BLaER1 treated with 17β-estradiol and CSF1 and Interleukin-3, amounts not matched to agents 10 nM and 100 nM (cell line): ENCODE measurements around the gene PSMB2.

Experiments
- H3K27ac ChIP-seq, 11 experiments: shearing (Covaris generic); formaldehyde crosslinking; 2 replicates each; pipeline ENCODE4 v1.8.1; 2022
- H3K27me3 ChIP-seq, 11 experiments: shearing (Covaris generic); formaldehyde crosslinking; 2 replicates each; pipeline ENCODE4 v1.8.1; 2022
- H3K36me3 ChIP-seq, 11 experiments: shearing (Covaris generic); formaldehyde crosslinking; 2 replicates each; pipeline ENCODE4 v1.8.1; 2022
- H3K4me1 ChIP-seq, 10 experiments: shearing (Covaris generic); formaldehyde crosslinking; 2 replicates each; pipeline ENCODE4 v1.8.1; 2022
- H3K4me2 ChIP-seq, 11 experiments: shearing (Covaris generic); formaldehyde crosslinking; 2 replicates each; pipeline ENCODE4 v1.8.1; 2022
- H3K4me3 ChIP-seq, 10 experiments: shearing (Covaris generic); formaldehyde crosslinking; 2 replicates each; pipeline ENCODE4 v1.8.1; 2022
- H3K9ac ChIP-seq, 11 experiments: shearing (Covaris generic); formaldehyde crosslinking; 2 replicates each; pipeline ENCODE4 v1.8.1; 2022
- H3K9me3 ChIP-seq, 11 experiments: shearing (Covaris generic); formaldehyde crosslinking; replicated peaks in 1 of 11; 2 replicates each; pipeline ENCODE4 v1.8.1; 2022
- H4K20me1 ChIP-seq, 11 experiments: shearing (Covaris generic); formaldehyde crosslinking; 2 replicates each; pipeline ENCODE4 v1.8.1; 2022
- Cebpa-rat ChIP-seq, 11 experiments: shearing (Covaris generic); IDR thresholded peaks; 2 replicates each; pipeline ENCODE4 v1.8.1; 2022

PSMB2 gene

GRCh38 chr1:35668506-35668905, 27.2 kb upstream of the PSMB2 start:
- no peak overlapping the region for H3K27ac ChIP-seq
- TF ChIP-seq Cebpa-rat (IDR thresholded peaks at IDR 0.05), result no peak
- H3K9ac ChIP-seq, result no peak overlapping the region
- no peak overlapping the region for H3K4me2 ChIP-seq
- no peak overlapping the region for H3K4me3 ChIP-seq
- H3K9me3 ChIP-seq, result no peaks in the 10 kb centered on the region
- H4K20me1 ChIP-seq, result no peaks in the 10 kb centered on the region
- H3K36me3 ChIP-seq, result no peaks in the 10 kb centered on the region
- H3K27me3 ChIP-seq, result no peaks in the 10 kb centered on the region
- H3K4me1 ChIP-seq, result peaks cover 0 to 26% (median 12%) of the 10 kb centered on the region in 10 experiments; a peak in 14 of 20 replicates

GRCh38 chr1:35666916-35667315, 25.6 kb upstream of the PSMB2 start:
- no peak overlapping the region for H3K27ac ChIP-seq
- no peaks in the 10 kb centered on the region for H3K36me3 ChIP-seq

GRCh38 chr1:35666216-35666615, 24.9 kb upstream of the PSMB2 start:
- Histone ChIP-seq H3K4me1 (peaks cover 0 to 10% (median 7%) of the 10 kb centered on the region in 10 experiments; a peak in 14 of 20 replicates), H3K27me3 (no peaks in the 10 kb centered on the region), H3K4me2 (no peak overlapping the region), H3K4me3 (no peak overlapping the region), H3K27ac (no peak overlapping the region), H3K36me3 (no peaks in the 10 kb centered on the region), H3K9me3 (no peaks in the 10 kb centered on the region), H3K9ac (no peak overlapping the region), H4K20me1 (no peaks in the 10 kb centered on the region)
- no peak for TF ChIP-seq Cebpa-rat (IDR thresholded peaks at IDR 0.05)

More at GRCh38 chr1:35666916-35667315, 25.6 kb upstream of the PSMB2 start:
- Histone ChIP-seq H4K20me1 (no peaks in the 10 kb centered on the region), H3K4me2 (no peak overlapping the region), H3K9me3 (no peaks in the 10 kb centered on the region), H3K4me1 (peaks cover 0 to 17% (median 10%) of the 10 kb centered on the region in 10 experiments; a peak in 14 of 20 replicates), H3K9ac (no peak overlapping the region), H3K27me3 (no peaks in the 10 kb centered on the region), H3K4me3 (no peak overlapping the region)
- TF ChIP-seq Cebpa-rat (IDR thresholded peaks at IDR 0.05), result no peak

GRCh38 chr1:35663434-35663833, 22.1 kb upstream of the PSMB2 start:
- Histone ChIP-seq H3K9me3 (no peaks in the 10 kb centered on the region), H3K36me3 (no peaks in the 10 kb centered on the region), H3K4me2 (no peak overlapping the region), H3K9ac (no peak overlapping the region), H3K27me3 (no peaks in the 10 kb centered on the region), H3K4me1 (no peaks in the 10 kb centered on the region), H3K4me3 (no peak overlapping the region), H4K20me1 (no peaks in the 10 kb centered on the region), H3K27ac (no peak overlapping the region)
- TF ChIP-seq Cebpa-rat (IDR thresholded peaks at IDR 0.05), result no peak

- H3K36me3 ChIP-seq, result no peaks in the 10 kb centered on the region
- no peaks in the 10 kb centered on the region for H3K9me3 ChIP-seq
- H3K4me2 ChIP-seq, result no peak overlapping the region
These were observed 20.1 kb upstream of the PSMB2 start for GRCh38 chr1:35661474-35661795.

GRCh38 chr1:35660581-35661473, 19.5 kb upstream of the PSMB2 start:
- H4K20me1 ChIP-seq, result no peaks in the 10 kb centered on the region
- no peak overlapping the region for H3K4me2 ChIP-seq
- H3K36me3 ChIP-seq, result no peaks in the 10 kb centered on the region
- H3K4me1 ChIP-seq, result no peaks in the 10 kb centered on the region
- no peaks in the 10 kb centered on the region for H3K9me3 ChIP-seq
- no peak for TF ChIP-seq Cebpa-rat (IDR thresholded peaks at IDR 0.05)
- no peaks in the 10 kb centered on the region for H3K27me3 ChIP-seq
- H3K4me3 ChIP-seq, result no peak overlapping the region
- H3K9ac ChIP-seq, result no peak overlapping the region
- H3K27ac ChIP-seq, result no peak overlapping the region

More at GRCh38 chr1:35661474-35661795, 20.1 kb upstream of the PSMB2 start:
- Histone ChIP-seq H3K9ac (no peak overlapping the region), H3K27ac (no peak overlapping the region), H4K20me1 (no peaks in the 10 kb centered on the region), H3K4me1 (no peaks in the 10 kb centered on the region), H3K4me3 (no peak overlapping the region), H3K27me3 (no peaks in the 10 kb centered on the region)
- no peak for TF ChIP-seq Cebpa-rat (IDR thresholded peaks at IDR 0.05)

GRCh38 chr1:35659589-35659988, 18.3 kb upstream of the PSMB2 start:
- no peak for TF ChIP-seq Cebpa-rat (IDR thresholded peaks at IDR 0.05)
- Histone ChIP-seq H3K27ac (no peak overlapping the region), H3K27me3 (no peaks in the 10 kb centered on the region), H3K4me3 (no peak overlapping the region), H3K36me3 (no peaks in the 10 kb centered on the region), H3K9me3 (no peaks in the 10 kb centered on the region), H3K9ac (no peak overlapping the region), H4K20me1 (no peaks in the 10 kb centered on the region), H3K4me1 (no peaks in the 10 kb centered on the region), H3K4me2 (no peak overlapping the region)

- Histone ChIP-seq H4K20me1 (no peaks in the 10 kb centered on the region), H3K4me1 (no peaks in the 10 kb centered on the region), H3K27me3 (no peaks in the 10 kb centered on the region), H3K27ac (no peak overlapping the region), H3K36me3 (no peaks in the 10 kb centered on the region), H3K9ac (no peak overlapping the region), H3K9me3 (no peaks in the 10 kb centered on the region), H3K4me2 (no peak overlapping the region), H3K4me3 (no peak overlapping the region)
- TF ChIP-seq Cebpa-rat (IDR thresholded peaks at IDR 0.05), result no peak
These were observed 16.5 kb upstream of the PSMB2 start for GRCh38 chr1:35657851-35658250.

GRCh38 chr1:35656863-35657232, 15.5 kb upstream of the PSMB2 start:
- Histone ChIP-seq H3K4me1 (no peaks in the 10 kb centered on the region), H3K9ac (no peak overlapping the region), H3K4me2 (no peak overlapping the region), H3K27ac (no peak overlapping the region), H4K20me1 (no peaks in the 10 kb centered on the region), H3K36me3 (no peaks in the 10 kb centered on the region), H3K27me3 (no peaks in the 10 kb centered on the region), H3K4me3 (no peak overlapping the region), H3K9me3 (no peaks in the 10 kb centered on the region)
- TF ChIP-seq Cebpa-rat (IDR thresholded peaks at IDR 0.05), result no peak

- no peak overlapping the region for H3K4me2 ChIP-seq
- H3K27ac ChIP-seq, result no peak overlapping the region
- no peaks in the 10 kb centered on the region for H3K27me3 ChIP-seq
- H4K20me1 ChIP-seq, result no peaks in the 10 kb centered on the region
- TF ChIP-seq Cebpa-rat (IDR thresholded peaks at IDR 0.05), result no peak
- H3K9me3 ChIP-seq, result no peaks in the 10 kb centered on the region
- H3K36me3 ChIP-seq, result no peaks in the 10 kb centered on the region
- no peak overlapping the region for H3K4me3 ChIP-seq
- no peaks in the 10 kb centered on the region for H3K4me1 ChIP-seq
- no peak overlapping the region for H3K9ac ChIP-seq
These were observed 15.0 kb upstream of the PSMB2 start for GRCh38 chr1:35656148-35656862.
